Thoracic aorta (tissue), 2 donors: ENCODE data around the gene LYRM4. TPM values are rescaled to one million over a fixed set of nuclear protein-coding genes. Genes with fewer than 3 reads are reported as not detected.

ENCODE experiments used
- ATAC-seq: fragments of 150-250 bp; one replicate; pipeline ENCODE4 v1.8.0; 2017; ENCODE audit warnings: low read depth; ENCODE audit not compliant: insufficient number of reproducible peaks, low FRiP score
- DNase-seq: peaks from one replicate; pipeline ENCODE4 v3.0.0-alpha.2; 2020; ENCODE audit warnings: low spot score
- H3K27ac ChIP-seq, 2 donors: fragments of 200-600 bp; sonication (generic); 1 replicate in 1 of 2; 2 replicates in 1 of 2; pipeline ENCODE4 v1.5.1; 2016; ENCODE audit warnings: mild to moderate bottlenecking in 2 of 2, moderate library complexity in 2 of 2
- H3K27me3 ChIP-seq: fragments of 200-600 bp; sonication (generic); replicated peaks from 2 replicates; pipeline ENCODE4 v1.6.0; 2016; ENCODE audit warnings: mild to moderate bottlenecking; ENCODE audit not compliant: insufficient read depth
- H3K36me3 ChIP-seq: fragments of 200-600 bp; sonication (generic); one replicate; pipeline ENCODE4 v1.5.1; 2016
- H3K4me1 ChIP-seq, 2 donors: fragments of 200-600 bp; sonication (generic); 1 replicate in 1 of 2; 2 replicates in 1 of 2; pipeline versions ENCODE4 v1.5.1 to v1.6.0; 2016; ENCODE audit warnings: low read depth in 2 of 2, mild to moderate bottlenecking in 1 of 2; ENCODE audit not compliant: control insufficient read depth in 1 of 2
- H3K4me3 ChIP-seq: fragments of 200-600 bp; sonication (generic); 2 replicates; pipeline ENCODE4 v1.5.1; 2016; ENCODE audit warnings: mild to moderate bottlenecking
- H3K9me3 ChIP-seq: fragments of 200-600 bp; sonication (generic); 2 replicates; pipeline ENCODE4 v1.5.1; 2016
- total RNA-seq, 2 donors: library from RNA; depleted of rRNA; stranded (reverse); fragments of >200 nt; gene quantifications; one replicate each; pipeline versions ENCODE4 v1.1.0 to v1.2.3, GENCODE V29; 2016
- TF ChIP-seq, protein P1 (sequence below): fragments of 200-600 bp; sonication (generic); IDR thresholded peaks from one replicate; pipeline ENCODE4 v1.5.1; 2019; ENCODE audit warnings: antibody characterized with exemption

Gene LYRM4
- total RNA-seq, 2 donors from 2014 or later = 6.9 to 27.2 TPM

DNA sequence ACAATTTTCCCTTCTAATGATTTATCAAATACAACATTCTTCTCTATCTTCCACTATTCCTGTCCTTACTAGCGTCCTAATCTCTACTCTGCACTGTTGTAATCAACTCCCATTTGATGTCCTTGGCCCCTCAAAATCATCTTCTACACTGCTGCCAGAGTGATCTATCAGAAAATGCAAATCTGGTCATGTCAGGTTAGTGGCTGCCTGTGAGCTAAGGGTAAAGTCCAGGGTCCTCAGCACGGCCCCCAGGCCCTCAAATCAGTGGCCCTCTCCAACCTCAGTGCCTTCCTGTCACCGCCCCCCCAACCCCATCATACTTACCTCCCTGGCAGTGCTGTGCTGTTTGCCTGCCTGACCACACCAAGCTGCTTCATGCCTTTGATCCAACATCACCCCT lies 3.8 kb downstream of the LYRM4 start:
- Histone ChIP-seq H3K4me3 (no peak overlapping the region), H3K27me3 (no peaks in the 10 kb centered on the region), H3K36me3 (no peaks in the 10 kb centered on the region), H3K9me3 (no peaks in the 10 kb centered on the region), H3K4me1 (peaks cover 8 to 12% of the 10 kb centered on the region in 2 donors), H3K27ac (no peak overlapping the region)
- DNase-seq = no peak
- no peak for ATAC-seq
- TF ChIP-seq, protein P1, sequence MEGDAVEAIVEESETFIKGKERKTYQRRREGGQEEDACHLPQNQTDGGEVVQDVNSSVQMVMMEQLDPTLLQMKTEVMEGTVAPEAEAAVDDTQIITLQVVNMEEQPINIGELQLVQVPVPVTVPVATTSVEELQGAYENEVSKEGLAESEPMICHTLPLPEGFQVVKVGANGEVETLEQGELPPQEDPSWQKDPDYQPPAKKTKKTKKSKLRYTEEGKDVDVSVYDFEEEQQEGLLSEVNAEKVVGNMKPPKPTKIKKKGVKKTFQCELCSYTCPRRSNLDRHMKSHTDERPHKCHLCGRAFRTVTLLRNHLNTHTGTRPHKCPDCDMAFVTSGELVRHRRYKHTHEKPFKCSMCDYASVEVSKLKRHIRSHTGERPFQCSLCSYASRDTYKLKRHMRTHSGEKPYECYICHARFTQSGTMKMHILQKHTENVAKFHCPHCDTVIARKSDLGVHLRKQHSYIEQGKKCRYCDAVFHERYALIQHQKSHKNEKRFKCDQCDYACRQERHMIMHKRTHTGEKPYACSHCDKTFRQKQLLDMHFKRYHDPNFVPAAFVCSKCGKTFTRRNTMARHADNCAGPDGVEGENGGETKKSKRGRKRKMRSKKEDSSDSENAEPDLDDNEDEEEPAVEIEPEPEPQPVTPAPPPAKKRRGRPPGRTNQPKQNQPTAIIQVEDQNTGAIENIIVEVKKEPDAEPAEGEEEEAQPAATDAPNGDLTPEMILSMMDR = no peak

DNA sequence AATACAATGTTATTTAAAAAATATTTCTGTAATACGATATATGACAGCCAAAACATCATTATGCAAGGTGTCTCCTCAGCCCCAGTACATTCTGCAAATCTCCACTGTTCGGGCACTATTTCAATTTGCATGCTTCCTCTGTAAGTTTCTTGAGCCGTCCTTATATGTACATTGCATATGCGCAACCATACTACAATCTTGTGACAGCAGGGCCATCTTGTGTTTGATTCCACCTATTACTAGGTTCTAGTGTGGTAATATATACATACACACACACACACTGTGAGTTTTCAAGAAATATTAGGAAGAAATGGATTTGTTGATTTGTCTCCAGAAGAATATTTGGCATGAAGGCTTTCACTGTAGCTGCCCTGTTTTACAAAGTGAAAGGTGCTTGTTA lies 9.8 kb downstream of the LYRM4 start:
- Histone ChIP-seq H3K27ac (no peak overlapping the region), H3K9me3 (no peaks in the 10 kb centered on the region), H3K4me1 (no peaks in the 10 kb centered on the region), H3K36me3 (no peaks in the 10 kb centered on the region), H3K4me3 (no peak overlapping the region), H3K27me3 (no peaks in the 10 kb centered on the region)
- TF ChIP-seq, protein P1 = no peak
- DNase-seq = no peak
- ATAC-seq = no peak

DNA sequence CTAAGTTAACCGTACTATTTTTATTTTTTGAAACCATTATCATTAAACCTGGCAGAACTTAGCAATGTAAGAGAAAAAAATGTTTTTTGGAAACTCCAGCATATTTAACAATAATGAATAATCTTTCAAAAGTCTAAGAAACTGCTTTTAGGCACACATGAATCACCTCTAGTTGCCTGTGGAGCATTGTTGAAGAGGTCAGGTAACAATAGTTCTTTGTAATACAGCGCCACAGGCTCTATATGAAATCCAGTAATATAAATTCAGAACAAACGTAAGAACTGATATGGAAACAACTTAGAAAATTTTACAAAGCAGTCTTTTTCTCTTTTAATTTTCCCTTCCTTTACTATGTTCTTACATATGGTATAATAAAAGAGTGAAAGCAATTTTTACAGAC lies 10.3 kb downstream of the LYRM4 start:
- no peak overlapping the region for H3K4me3 ChIP-seq
- H3K27me3 ChIP-seq = no peaks in the 10 kb centered on the region
- ATAC-seq = no peak
- no peak overlapping the region for H3K27ac ChIP-seq
- TF ChIP-seq, protein P1 = no peak
- H3K36me3 ChIP-seq = no peaks in the 10 kb centered on the region
- H3K9me3 ChIP-seq = no peaks in the 10 kb centered on the region
- no peaks in the 10 kb centered on the region for H3K4me1 ChIP-seq
- DNase-seq = no peak

DNA sequence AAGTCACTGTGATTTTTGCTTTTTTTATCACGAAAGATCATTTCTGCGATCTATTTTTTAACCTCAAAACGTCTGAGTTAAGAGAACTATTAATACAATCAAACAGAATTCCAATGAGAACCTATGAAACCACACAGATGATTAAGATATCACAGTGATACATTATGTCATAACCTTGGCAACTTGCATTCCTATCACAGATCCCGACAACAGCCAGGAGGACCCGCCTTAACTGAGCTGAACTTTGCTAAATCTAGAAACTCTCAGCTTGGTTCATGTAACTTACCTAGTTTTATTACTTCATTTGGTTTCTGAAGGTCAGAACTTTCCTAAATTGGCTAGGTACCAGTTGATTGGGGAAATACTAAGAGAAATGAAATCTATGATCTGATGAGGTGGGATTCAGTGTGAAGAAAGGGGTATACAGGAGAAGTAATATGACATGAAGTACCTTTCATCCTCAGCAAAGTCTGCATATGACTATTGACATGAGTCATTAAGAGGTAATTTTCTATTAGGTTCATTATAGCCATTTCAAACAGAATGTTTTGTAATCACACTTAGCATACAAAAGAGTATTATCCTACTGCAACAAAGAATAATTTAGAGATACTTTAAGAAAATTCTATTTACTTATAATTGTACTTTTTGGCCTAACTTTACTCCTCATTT lies 11.2 kb downstream of the LYRM4 start:
- H3K4me3 ChIP-seq = no peak overlapping the region
- DNase-seq (no peak), ATAC-seq (no peak)
- H3K4me1 ChIP-seq = no peaks in the 10 kb centered on the region
- H3K27ac ChIP-seq = no peak overlapping the region
- H3K36me3 ChIP-seq = no peaks in the 10 kb centered on the region
- TF ChIP-seq, protein P1 = no peak
- no peaks in the 10 kb centered on the region for H3K9me3 ChIP-seq
- H3K27me3 ChIP-seq = no peaks in the 10 kb centered on the region

DNA sequence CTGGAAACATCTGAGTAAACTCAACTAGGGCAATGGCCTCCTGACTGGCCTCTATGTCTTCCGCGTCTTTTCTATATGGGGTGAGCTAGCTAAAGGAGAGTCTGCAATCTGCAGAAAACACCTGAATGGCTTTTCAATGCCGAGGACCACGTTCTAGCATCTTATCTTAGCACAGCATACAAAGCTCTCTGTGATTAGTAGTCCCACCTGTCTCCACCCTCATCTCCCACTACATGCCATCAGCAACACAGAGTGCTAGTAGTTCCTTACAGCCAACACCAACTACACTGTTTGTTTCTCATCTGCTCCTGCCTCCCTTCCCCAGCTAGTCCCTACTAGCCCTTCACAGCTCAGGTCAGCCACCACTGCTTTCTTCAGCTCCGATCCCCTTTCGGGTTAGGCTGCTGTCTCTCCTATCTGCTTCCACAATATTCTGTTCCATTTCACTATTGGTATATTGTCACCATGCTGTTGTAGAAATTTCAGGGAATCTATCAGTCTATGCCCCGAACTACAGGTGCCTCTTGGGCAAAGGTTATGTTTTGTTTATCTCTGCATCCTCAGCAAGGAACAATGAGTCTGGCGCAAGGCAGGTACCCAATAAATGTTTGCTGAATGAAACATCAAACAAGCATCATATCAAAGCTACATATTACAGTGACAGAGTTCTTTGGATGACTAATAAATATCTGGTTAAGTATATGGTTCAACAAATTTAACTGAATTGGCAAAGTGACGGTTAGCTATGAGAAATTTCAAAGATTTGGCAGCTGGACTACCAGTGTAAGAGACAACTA lies 12.2 kb downstream of the LYRM4 start:
- H3K9me3 ChIP-seq = no peaks in the 10 kb centered on the region
- DNase-seq (no peak), ATAC-seq (no peak)
- H3K4me3 ChIP-seq = no peak overlapping the region
- TF ChIP-seq, protein P1 = no peak
- no peaks in the 10 kb centered on the region for H3K27me3 ChIP-seq
- H3K4me1 ChIP-seq = no peaks in the 10 kb centered on the region
- no peak overlapping the region for H3K27ac ChIP-seq
- H3K36me3 ChIP-seq = no peaks in the 10 kb centered on the region
